Astrocyte (in vitro differentiated cells and primary cell): ENCODE measurements around the gene RPS29. TPM values are rescaled to one million over a fixed set of nuclear protein-coding genes. Genes with fewer than 3 reads are reported as not detected.
A peak's percentile ranks its signal among the peaks of the same experiment; 100 is the strongest.

Experiments used
- DNase-seq: peaks from one replicate; pipeline ENCODE4 v3.0.0-alpha.2; 2010; ENCODE audit warnings: low read depth
- FAIRE-seq: peaks from 2 replicates; lab custom pipeline; 2011; peaks lifted over from hg19 to GRCh38; lab: Jason Lieb, UNC
- H2AFZ ChIP-seq: 2 replicates; pipeline ENCODE4 v1.6.0; 2012; ENCODE audit warnings: low read depth, low read length, inconsistent platforms
- H3K27ac ChIP-seq: 2 replicates; pipeline ENCODE4 v1.5.1; 2011; ENCODE audit warnings: low read depth, low read length, inconsistent platforms
- H3K27me3 ChIP-seq: 2 replicates; pipeline ENCODE4 v1.6.0; 2011; ENCODE audit warnings: low read length, inconsistent platforms; ENCODE audit not compliant: insufficient read depth
- H3K36me3 ChIP-seq: 2 replicates; pipeline ENCODE4 v1.5.1; 2011; ENCODE audit warnings: low read length, inconsistent platforms; ENCODE audit not compliant: insufficient read depth
- H3K4me1 ChIP-seq: 2 replicates; pipeline ENCODE4 v1.5.1; 2011; ENCODE audit warnings: low read length, inconsistent platforms; ENCODE audit not compliant: insufficient read depth
- H3K4me2 ChIP-seq: 2 replicates; pipeline ENCODE4 v1.6.0; 2012; ENCODE audit warnings: low read length, inconsistent platforms
- H3K4me3 ChIP-seq: 2 replicates; pipeline ENCODE4 v1.5.1; 2011; ENCODE audit warnings: low read depth, mild to moderate bottlenecking, low read length, inconsistent platforms; ENCODE audit not compliant: insufficient read depth
- H3K79me2 ChIP-seq: 2 replicates; pipeline ENCODE4 v1.6.0; 2012; ENCODE audit warnings: mild to moderate bottlenecking, low read length, inconsistent platforms; ENCODE audit not compliant: insufficient read depth
- H3K9ac ChIP-seq: 2 replicates; pipeline ENCODE4 v1.6.0; 2012; ENCODE audit warnings: mild to moderate bottlenecking, low read length, inconsistent platforms
- H3K9me3 ChIP-seq: 2 replicates; pipeline ENCODE4 v1.5.1; 2012; ENCODE audit warnings: low read depth, mild to moderate bottlenecking, low read length, inconsistent platforms; ENCODE audit not compliant: insufficient read depth
- H4K20me1 ChIP-seq: 2 replicates; pipeline ENCODE4 v1.6.0; 2012; ENCODE audit warnings: low read length, inconsistent platforms; ENCODE audit not compliant: insufficient read depth
- H3K27ac Mint-ChIP-seq: one replicate; pipeline ENCODE4 v1.8.0; 2021; ENCODE audit warnings: mild to moderate bottlenecking, mixed read lengths; ENCODE audit not compliant: unreplicated experiment
- H3K27me3 Mint-ChIP-seq: one replicate; pipeline ENCODE4 v1.8.0; 2021; ENCODE audit warnings: low read depth, mixed read lengths; ENCODE audit not compliant: unreplicated experiment
- H3K36me3 Mint-ChIP-seq: one replicate; pipeline ENCODE4 v1.8.0; 2021; ENCODE audit warnings: low read depth, mixed read lengths; ENCODE audit not compliant: unreplicated experiment
- H3K4me1 Mint-ChIP-seq: one replicate; pipeline ENCODE4 v1.8.0; 2021; ENCODE audit warnings: low read depth, mixed read lengths; ENCODE audit not compliant: unreplicated experiment
- H3K4me3 Mint-ChIP-seq: one replicate; pipeline ENCODE4 v1.8.0; 2021; ENCODE audit warnings: mild to moderate bottlenecking, moderate library complexity, mixed read lengths; ENCODE audit not compliant: unreplicated experiment
- H3K9me3 Mint-ChIP-seq: one replicate; pipeline ENCODE4 v1.8.0; 2021; ENCODE audit warnings: mild to moderate bottlenecking, mixed read lengths; ENCODE audit not compliant: unreplicated experiment
- CTCF ChIP-seq: IDR thresholded peaks from 2 replicates; pipeline ENCODE4 v1.5.1; 2011; ENCODE audit warnings: low read depth, mild to moderate bottlenecking, inconsistent platforms, low read length, moderate library complexity; ENCODE audit not compliant: insufficient read depth
- EZH2 ChIP-seq: IDR thresholded peaks from 2 replicates; pipeline ENCODE4 v1.6.1; 2012; ENCODE audit warnings: mild to moderate bottlenecking, low read length, inconsistent platforms; ENCODE audit not compliant: insufficient read depth
- total RNA-seq: library from RNA; stranded (reverse); gene quantifications from 2 replicates; pipeline ENCODE4 v1.2.1, GENCODE V29; 2021

The RPS29 gene
- total RNA-seq, 1 donor from 2014 or later = 1,231 TPM

- Mint-ChIP-seq H3K36me3 (peaks cover 26% of the 10 kb centered on the region), H3K27ac (peak overlapping the region; percentile 50), H3K27me3 (no peaks in the 10 kb centered on the region), H3K9me3 (peaks cover 2% of the 10 kb centered on the region), H3K4me1 (peaks cover 37% of the 10 kb centered on the region), H3K4me3 (peak overlapping the region; percentile 93)
- TF ChIP-seq EZH2 (no peak), CTCF (no peak)
- Histone ChIP-seq H3K36me3 (peaks cover 36% of the 10 kb centered on the region), H3K27me3 (no peaks in the 10 kb centered on the region), H2AFZ (no peak overlapping the region), H3K27ac (no peak overlapping the region), H3K79me2 (peaks cover 71% of the 10 kb centered on the region), H3K9me3 (no peaks in the 10 kb centered on the region), H3K4me3 (no peak overlapping the region), H3K4me1 (peaks cover 8% of the 10 kb centered on the region), H3K9ac (no peak overlapping the region), H4K20me1 (peaks cover 78% of the 10 kb centered on the region), H3K4me2 (no peak overlapping the region)
- DNase-seq (no peak), FAIRE-seq (no peak)
Observed at GRCh38 chr14:49581209-49582112, 4.7 kb downstream of the RPS29 start.

GRCh38 chr14:49579841-49580240 lies 6.3 kb downstream of the RPS29 start:
- H3K36me3 ChIP-seq = peaks cover 41% of the 10 kb centered on the region
- H3K9ac ChIP-seq = no peak overlapping the region
- H3K4me3 ChIP-seq = no peak overlapping the region
- Mint-ChIP-seq H3K27ac (peak overlapping the region; percentile 10), H3K27me3 (no peaks in the 10 kb centered on the region), H3K4me1 (peaks cover 37% of the 10 kb centered on the region), H3K4me3 (peak overlapping the region; percentile 47), H3K9me3 (peaks cover 2% of the 10 kb centered on the region), H3K36me3 (peaks cover 21% of the 10 kb centered on the region)
- H4K20me1 ChIP-seq = peaks cover 67% of the 10 kb centered on the region
- no peaks in the 10 kb centered on the region for H3K9me3 ChIP-seq
- no peak overlapping the region for H2AFZ ChIP-seq
- peaks cover 8% of the 10 kb centered on the region for H3K4me1 ChIP-seq
- H3K4me2 ChIP-seq = no peak overlapping the region
- TF ChIP-seq EZH2 = no peak
- TF ChIP-seq CTCF = no peak
- H3K79me2 ChIP-seq = peaks cover 57% of the 10 kb centered on the region
- H3K27me3 ChIP-seq = no peaks in the 10 kb centered on the region
- FAIRE-seq (no peak), DNase-seq (no peak)
- H3K27ac ChIP-seq = no peak overlapping the region

GRCh38 chr14:49578141-49578540 lies 8.0 kb downstream of the RPS29 start:
- H3K27ac ChIP-seq = no peak overlapping the region
- DNase-seq (no peak), FAIRE-seq (no peak)
- peaks cover 28% of the 10 kb centered on the region for H3K4me1 Mint-ChIP-seq
- TF ChIP-seq CTCF (no peak), EZH2 (no peak)
- H3K79me2 ChIP-seq = peaks cover 40% of the 10 kb centered on the region
- no peak overlapping the region for H2AFZ ChIP-seq
- no peak overlapping the region for H3K27ac Mint-ChIP-seq
- peaks cover 13% of the 10 kb centered on the region for H3K36me3 Mint-ChIP-seq
- H3K27me3 ChIP-seq = no peaks in the 10 kb centered on the region
- peaks cover 30% of the 10 kb centered on the region for H3K36me3 ChIP-seq
- H3K4me2 ChIP-seq = no peak overlapping the region
- H4K20me1 ChIP-seq = peaks cover 50% of the 10 kb centered on the region
- H3K4me1 ChIP-seq = no peaks in the 10 kb centered on the region
- no peaks in the 10 kb centered on the region for H3K9me3 ChIP-seq
- peaks cover 2% of the 10 kb centered on the region for H3K9me3 Mint-ChIP-seq
- no peak overlapping the region for H3K9ac ChIP-seq
- no peaks in the 10 kb centered on the region for H3K27me3 Mint-ChIP-seq
- H3K4me3 ChIP-seq = no peak overlapping the region
- H3K4me3 Mint-ChIP-seq = no peak overlapping the region
